Measurements from ENCODE around the gene BAIAP2.
A peak's percentile ranks its signal among the peaks of the same experiment; 100 is the strongest.
"Not testable (repeated sequence)": the region's sequence is repeated elsewhere in the genome, so short reads cannot be mapped to it uniquely, and the experiment has no call there.

The BAIAP2 gene

GRCh38 chr17:81146208-81146607 lies 111.3 kb downstream of the BAIAP2 start:
- not testable (repeated sequence) for DNase-seq

GRCh38 chr17:81147701-81148100 lies 112.8 kb downstream of the BAIAP2 start:
- DNase-seq = no peak

GRCh38 chr17:81148571-81148970 lies 113.6 kb downstream of the BAIAP2 start:
- no peak for DNase-seq

GRCh38 chr17:81148986-81149533 lies 114.1 kb downstream of the BAIAP2 start:
- peak; percentile 64 for DNase-seq

- peak; percentile 70 for DNase-seq
Measured at GRCh38 chr17:81150377-81151077, 115.6 kb downstream of the BAIAP2 start.

- no peak for DNase-seq
Measured at GRCh38 chr17:81151278-81151677, 116.3 kb downstream of the BAIAP2 start.

- no peak for DNase-seq
Measured at GRCh38 chr17:81152288-81152828, 117.4 kb downstream of the BAIAP2 start.

- DNase-seq = peak; percentile 56
Measured at GRCh38 chr17:81153340-81153803, 118.4 kb downstream of the BAIAP2 start.

- DNase-seq = not testable (repeated sequence)
Measured at GRCh38 chr17:81154016-81154415, 119.1 kb downstream of the BAIAP2 start.

GRCh38 chr17:81154961-81155360 lies 120.0 kb downstream of the BAIAP2 start:
- DNase-seq = peak; percentile 24

GRCh38 chr17:81156866-81157805 lies 122.2 kb downstream of the BAIAP2 start:
- no peak for DNase-seq

GRCh38 chr17:81157848-81158687 lies 123.1 kb downstream of the BAIAP2 start:
- DNase-seq = no peak

GRCh38 chr17:81158688-81159590 lies 124.0 kb downstream of the BAIAP2 start:
- DNase-seq = no peak

- DNase-seq = no peak
Measured at GRCh38 chr17:81159611-81160265, 124.8 kb downstream of the BAIAP2 start.

- peak; percentile 49 for DNase-seq
Measured at GRCh38 chr17:81160306-81160705, 125.4 kb downstream of the BAIAP2 start.

- DNase-seq = no peak
Measured at GRCh38 chr17:81160747-81161453, 125.9 kb downstream of the BAIAP2 start.

- no peak for DNase-seq
Measured at GRCh38 chr17:81161536-81161935, 126.6 kb downstream of the BAIAP2 start.

- no peak for DNase-seq
Measured at GRCh38 chr17:81161972-81162371, 127.0 kb downstream of the BAIAP2 start.

GRCh38 chr17:81162491-81162890 lies 127.5 kb downstream of the BAIAP2 start:
- no peak for DNase-seq
